D721Med (cell line): ENCODE measurements around the gene CRYBA1.

ENCODE experiments used
- DNase-seq: peaks from one replicate; pipeline ENCODE4 v3.0.0; 2011; ENCODE audit warnings: low spot score; ENCODE audit not compliant: insufficient read length
- FAIRE-seq: peaks from 2 replicates; lab custom pipeline; 2011; peaks lifted over from hg19 to GRCh38; lab: Jason Lieb, UNC
- TF ChIP-seq, protein P1 (sequence below): IDR thresholded peaks from 2 replicates; pipeline ENCODE4 v1.5.1; 2012; ENCODE audit warnings: mild to moderate bottlenecking, control low read depth; ENCODE audit not compliant: insufficient read depth; ENCODE audit errors: missing control alignments

The CRYBA1 gene

DNA sequence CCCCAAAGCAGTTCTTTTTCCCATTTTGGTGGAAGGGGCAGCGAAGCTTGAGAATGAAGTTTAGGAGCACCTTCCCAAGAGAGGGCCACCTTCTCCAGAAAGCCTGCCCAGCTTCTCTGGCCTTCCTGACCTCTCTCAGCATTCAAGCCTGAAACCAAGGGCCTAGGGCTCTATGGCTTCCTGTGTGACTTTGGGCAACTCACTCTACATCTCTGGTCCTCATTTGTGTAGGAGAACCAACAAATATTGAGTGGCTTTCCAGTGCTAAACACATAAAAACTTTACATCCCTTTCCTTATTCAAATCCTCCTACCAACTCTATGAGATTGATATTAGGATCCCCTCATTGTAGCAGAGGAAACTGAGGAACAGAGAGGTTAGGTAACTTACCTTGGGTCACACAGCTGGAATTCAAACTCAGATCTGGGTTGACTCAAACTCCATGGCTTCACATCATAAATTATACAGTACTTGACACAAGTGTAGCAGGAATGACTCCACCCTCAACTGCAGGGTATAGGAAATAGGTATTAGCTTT is 34.5 kb upstream of the CRYBA1 start:
- DNase-seq = no peak
- no peak for FAIRE-seq
- TF ChIP-seq, protein P1, sequence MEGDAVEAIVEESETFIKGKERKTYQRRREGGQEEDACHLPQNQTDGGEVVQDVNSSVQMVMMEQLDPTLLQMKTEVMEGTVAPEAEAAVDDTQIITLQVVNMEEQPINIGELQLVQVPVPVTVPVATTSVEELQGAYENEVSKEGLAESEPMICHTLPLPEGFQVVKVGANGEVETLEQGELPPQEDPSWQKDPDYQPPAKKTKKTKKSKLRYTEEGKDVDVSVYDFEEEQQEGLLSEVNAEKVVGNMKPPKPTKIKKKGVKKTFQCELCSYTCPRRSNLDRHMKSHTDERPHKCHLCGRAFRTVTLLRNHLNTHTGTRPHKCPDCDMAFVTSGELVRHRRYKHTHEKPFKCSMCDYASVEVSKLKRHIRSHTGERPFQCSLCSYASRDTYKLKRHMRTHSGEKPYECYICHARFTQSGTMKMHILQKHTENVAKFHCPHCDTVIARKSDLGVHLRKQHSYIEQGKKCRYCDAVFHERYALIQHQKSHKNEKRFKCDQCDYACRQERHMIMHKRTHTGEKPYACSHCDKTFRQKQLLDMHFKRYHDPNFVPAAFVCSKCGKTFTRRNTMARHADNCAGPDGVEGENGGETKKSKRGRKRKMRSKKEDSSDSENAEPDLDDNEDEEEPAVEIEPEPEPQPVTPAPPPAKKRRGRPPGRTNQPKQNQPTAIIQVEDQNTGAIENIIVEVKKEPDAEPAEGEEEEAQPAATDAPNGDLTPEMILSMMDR = no peak

DNA sequence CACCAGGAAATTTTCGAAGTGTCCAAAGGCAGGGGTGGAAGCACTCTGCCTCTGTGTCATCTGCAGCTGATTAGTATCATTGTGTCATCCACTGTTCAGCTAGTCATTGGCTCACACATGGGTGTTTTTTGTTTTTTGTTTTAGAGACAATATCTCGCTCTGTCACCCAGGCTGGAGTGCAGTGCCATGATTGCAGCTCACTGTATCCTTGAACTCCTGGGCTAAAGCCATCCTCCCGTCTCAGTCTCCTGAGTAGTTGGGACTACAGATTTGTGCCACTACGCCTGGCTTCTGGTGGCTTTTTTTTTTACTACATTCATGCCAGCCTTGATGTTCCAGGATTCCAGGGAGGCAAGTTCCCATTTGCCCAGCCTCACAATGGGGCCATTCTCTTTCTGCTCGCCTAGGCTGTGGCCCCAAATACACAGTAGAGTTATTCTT is 34.0 kb upstream of the CRYBA1 start:
- DNase-seq (no peak), FAIRE-seq (no peak)

DNA sequence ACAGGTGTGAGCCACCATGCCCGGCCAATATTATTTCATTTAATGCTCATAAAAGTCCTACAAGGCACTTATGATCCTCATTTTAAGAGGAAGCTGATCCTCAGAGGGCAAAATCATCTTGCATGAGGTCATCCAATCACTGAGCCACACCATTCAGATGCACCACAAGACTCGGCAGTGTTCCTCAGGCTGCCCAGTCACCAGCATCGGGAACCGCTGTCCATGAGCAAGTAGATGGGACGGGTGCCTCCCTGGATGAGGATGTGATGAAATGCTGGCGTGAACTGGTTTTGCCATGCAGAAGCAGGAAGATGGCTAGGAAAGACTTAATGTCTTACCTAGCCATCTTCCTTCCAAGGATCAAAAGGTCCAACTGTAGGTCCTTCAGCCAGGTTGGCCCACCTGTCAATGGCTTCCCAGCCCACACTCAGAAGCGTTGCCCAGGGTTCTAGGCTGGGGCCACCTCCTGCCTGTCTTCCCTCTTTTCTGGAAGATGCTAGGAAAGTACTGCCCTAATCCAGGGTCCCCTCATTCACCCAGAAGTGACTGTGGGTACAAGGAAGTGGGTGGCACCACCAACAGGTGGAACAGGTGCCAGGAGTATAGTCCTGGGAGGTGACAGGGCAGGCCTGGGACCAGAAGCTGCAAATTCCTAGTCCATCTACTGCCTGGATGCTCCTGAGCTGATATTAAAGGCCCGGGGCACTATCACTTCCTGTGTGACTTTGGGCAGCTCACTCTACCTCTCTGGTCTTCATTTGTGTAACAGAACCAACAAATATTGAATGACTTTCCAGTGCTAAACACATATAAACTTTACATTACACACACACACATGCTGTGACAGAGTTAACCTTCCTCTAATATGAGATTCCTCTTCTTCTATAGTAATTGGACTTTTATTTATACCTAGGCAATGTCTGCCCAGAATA is 32.2 kb upstream of the CRYBA1 start:
- no peak for DNase-seq
- no peak for FAIRE-seq
- TF ChIP-seq, protein P1 = no peak

More for the DNA sequence above, 34.0 kb upstream of the CRYBA1 start:
- TF ChIP-seq, protein P1 = no peak

GRCh38 chr17:29215174-29215573 is 31.5 kb upstream of the CRYBA1 start:
- FAIRE-seq (no peak), DNase-seq (no peak)
- TF ChIP-seq, protein P1 = no peak

DNA sequence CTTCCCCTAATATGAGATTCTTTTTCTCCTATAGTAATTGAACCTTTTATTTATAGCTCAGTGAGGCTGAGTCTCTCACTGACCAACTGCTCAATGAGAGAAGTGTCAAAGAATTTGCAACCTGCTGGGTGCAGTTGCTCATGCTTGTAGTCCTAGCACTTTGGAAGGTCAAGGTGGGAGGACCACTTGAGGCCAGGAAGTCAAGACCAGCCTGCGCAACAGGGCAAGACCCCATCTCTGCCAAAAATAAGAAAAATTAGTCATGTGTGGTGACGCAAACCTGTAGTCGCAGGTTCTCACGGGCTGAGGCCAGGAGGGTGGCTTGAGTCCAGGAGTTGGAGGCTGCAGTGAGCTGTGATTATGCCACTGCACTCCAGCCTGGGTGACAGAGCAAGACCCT is 30.9 kb upstream of the CRYBA1 start:
- no peak for FAIRE-seq
- TF ChIP-seq, protein P1 = no peak
- no peak for DNase-seq

- DNase-seq (no peak), FAIRE-seq (no peak)
- TF ChIP-seq, protein P1 = no peak
Observed at GRCh38 chr17:29216181-29216580, 30.5 kb upstream of the CRYBA1 start.

- FAIRE-seq (no peak), DNase-seq (no peak)
- TF ChIP-seq, protein P1 = no peak
Observed at GRCh38 chr17:29216856-29217255, 29.8 kb upstream of the CRYBA1 start.
